GM12874 (cell line): ENCODE results near the gene PRKG2.

Experiments used
- TF ChIP-seq, protein P1 (sequence below): IDR thresholded peaks from 2 replicates; pipeline ENCODE4 v1.5.1; 2011; ENCODE audit warnings: low read depth, mild to moderate bottlenecking, control low read depth, low read length, moderate library complexity; ENCODE audit not compliant: insufficient read depth

Gene PRKG2

DNA sequence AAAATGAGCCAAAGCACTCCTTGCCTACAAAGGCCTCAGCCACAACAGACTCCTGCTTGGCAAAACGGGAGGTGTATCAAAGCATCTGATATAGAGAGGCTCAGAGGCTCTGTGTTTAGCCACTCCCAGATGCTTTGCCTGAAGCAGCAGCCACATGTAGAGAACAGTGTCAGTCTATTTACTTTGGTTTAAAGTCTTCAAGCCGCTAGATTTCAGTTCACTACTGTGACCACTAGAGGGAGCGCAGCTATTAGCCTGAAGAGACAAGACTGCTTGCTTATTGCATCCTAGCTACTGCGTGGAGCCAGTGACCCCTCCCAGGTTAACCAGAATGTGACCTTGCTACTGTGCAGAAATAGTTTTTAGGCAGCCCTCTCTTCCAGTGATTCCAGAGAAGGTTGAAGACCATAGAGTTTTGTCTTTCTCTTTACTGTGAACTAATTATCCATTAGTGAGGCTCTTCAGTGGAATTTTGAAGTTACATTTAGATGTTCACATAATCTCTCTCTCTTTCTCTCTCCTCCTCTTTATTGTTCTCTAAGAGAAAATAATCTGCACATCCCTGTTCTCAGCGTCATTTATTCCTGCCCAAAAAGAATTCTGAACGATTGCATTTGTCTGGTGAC lies 145.2 kb downstream of the PRKG2 start:
- TF ChIP-seq, protein P1, sequence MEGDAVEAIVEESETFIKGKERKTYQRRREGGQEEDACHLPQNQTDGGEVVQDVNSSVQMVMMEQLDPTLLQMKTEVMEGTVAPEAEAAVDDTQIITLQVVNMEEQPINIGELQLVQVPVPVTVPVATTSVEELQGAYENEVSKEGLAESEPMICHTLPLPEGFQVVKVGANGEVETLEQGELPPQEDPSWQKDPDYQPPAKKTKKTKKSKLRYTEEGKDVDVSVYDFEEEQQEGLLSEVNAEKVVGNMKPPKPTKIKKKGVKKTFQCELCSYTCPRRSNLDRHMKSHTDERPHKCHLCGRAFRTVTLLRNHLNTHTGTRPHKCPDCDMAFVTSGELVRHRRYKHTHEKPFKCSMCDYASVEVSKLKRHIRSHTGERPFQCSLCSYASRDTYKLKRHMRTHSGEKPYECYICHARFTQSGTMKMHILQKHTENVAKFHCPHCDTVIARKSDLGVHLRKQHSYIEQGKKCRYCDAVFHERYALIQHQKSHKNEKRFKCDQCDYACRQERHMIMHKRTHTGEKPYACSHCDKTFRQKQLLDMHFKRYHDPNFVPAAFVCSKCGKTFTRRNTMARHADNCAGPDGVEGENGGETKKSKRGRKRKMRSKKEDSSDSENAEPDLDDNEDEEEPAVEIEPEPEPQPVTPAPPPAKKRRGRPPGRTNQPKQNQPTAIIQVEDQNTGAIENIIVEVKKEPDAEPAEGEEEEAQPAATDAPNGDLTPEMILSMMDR = peak; percentile 89

DNA sequence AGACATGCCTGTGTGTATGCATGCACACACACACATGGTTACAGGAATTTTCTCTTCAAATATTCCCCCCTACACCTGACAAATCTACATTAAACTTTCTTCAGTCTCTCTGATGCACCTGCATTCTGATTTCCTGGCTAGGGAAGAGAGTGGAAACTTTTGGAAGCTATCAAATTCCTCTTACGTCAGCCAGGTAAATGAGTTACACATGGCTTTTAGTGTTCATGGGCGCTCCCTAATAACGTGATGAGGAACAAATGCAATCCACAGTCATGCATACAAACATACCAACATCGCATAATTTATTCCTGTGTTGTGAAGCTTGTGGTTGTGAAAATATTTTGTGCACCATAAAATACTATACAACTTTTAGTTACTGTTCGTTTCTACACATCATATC lies 149.6 kb downstream of the PRKG2 start:
- TF ChIP-seq, protein P1 = no peak

DNA sequence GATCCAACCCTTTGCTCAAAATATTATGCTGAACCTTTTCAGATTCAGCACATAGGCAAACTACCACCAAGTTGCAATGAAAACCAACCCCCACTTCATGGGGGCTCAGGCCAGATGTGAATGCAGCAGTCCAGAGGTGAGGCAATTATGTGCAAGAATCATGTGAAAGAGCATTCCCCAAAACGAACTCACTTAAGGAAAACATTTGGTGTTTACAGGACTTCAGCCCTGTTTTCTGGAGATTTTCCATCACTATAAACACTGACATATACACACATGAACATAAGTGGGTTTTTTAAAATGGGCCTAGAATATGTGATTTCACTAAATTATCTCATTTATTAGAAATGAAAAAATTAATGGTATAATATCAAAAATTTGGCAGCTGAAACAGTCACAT lies 153.0 kb downstream of the PRKG2 start:
- TF ChIP-seq, protein P1 = no peak

DNA sequence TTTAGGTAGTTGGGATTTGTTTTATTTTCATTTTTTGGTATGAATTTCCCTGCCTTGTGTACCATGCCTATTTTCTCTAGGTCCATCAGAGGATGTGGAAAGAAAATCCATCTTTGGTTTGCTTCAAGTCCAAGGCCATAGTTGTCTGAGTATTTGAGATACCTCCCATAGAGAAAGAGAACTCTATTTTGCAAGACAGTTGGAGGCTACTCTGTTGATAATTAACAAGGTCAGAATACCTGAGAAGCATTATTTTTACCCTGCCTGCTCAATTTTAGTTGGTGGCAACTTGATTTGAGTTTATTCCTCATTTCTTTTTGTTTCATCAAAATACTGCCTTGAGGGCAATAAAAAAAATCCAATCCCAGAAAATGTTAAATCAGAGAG lies 153.7 kb downstream of the PRKG2 start:
- TF ChIP-seq, protein P1 = no peak

DNA sequence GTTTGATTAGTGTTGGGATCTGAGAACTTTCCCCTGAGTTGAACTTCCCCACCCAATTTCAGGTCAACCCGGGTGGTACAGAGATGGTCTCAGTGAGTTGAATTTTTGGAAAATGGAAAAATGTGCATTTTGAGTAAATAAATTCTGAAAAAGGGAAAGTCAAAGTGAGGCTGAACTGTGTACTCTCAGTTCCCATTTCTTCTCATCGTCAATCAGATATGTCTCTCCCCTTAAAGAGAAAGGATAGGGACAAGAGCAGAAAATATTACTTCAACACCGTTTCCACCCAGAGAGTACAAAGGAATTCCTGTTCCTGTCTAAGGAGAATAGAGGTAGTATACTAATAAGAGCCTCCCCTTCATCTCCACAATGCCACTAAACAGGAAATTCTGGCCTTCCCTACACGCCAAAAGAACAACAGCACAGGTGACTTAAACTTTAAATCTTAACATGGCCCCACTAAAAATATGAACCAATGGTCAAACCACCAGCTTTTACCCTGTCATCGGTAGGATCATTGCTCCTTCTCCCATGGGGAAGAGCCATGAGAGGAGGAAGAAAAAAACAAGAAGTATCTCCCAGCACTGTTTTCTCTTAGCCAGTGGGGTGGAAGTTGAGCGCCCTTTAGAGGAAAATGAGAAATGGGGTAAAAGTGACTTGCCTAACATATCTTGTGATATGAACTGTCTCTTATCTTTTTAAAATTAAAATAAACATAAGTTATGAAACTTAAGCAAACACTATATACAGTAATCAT lies 154.3 kb downstream of the PRKG2 start:
- TF ChIP-seq, protein P1 = no peak

DNA sequence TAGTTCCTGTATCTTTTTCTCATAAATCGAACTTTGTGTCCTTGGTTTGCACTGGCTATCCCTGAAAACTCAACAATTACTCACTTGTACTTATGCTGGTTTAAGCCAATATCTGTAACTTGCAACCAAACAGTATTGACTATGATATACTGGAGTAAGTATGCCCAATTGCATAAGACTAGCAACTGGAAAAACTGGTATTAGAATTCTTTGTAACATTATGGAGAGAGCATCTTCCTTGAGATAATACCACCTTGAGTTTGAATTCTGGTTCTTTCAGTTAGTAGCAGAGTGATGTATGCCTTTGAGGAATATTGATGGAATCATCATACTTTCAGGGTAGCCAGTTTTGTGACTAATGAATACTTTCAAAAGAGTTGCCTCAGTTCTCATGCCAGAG lies 156.4 kb downstream of the PRKG2 start:
- TF ChIP-seq, protein P1 = no peak

DNA sequence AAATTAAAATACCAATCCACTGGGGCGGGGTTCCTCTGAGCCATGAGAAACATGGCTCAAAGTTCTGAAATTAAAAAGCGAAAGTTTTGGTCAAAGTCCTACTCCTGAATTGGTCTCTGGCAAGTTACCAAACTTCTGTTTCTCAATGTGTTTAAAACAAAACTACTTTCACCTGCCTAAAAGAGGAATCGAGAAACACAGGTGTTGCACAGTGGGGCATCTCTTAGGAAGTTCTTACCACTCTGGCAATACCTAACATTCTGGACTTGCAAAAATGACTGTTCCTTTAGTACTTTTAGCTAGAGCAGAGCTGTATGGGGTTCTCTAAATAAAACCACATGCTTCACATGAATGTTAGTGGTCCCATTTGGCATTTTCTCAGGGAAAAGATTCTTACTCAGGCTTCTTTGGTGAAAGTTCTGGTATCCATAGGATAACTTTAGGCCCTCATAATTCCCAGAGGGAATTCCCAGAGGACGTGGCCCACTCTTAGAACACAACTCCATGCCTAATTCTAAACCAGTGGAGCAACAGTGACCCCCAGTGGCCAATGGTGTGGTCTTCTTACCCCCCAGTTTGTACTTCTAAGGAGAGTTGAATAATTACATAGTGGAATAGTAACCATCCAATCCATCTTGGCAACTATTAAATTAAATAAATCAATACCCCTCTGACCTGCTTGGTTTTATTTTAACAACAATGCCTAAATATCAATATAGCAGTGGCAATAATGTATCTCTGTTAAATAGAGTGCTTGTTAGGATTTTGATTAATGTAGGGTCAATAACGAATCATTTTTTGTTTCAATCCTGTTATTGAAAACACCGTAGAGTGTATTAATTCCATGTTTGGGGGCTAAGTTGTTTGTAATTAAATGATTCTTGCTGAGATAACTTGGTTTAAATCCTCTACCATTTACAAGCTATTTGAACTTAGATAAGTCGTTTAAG lies 162.6 kb downstream of the PRKG2 start:
- TF ChIP-seq, protein P1 = peak; percentile 68
